B cell (primary cell): ENCODE results near the gene ALG2. TPM values are rescaled to one million over a fixed set of nuclear protein-coding genes. Genes with fewer than 3 reads are reported as not detected.

Source experiments
- ATAC-seq: fragments of 200-7000 bp; cut with Tn5 transposase; one replicate; pipeline ENCODE4 v1.10.0; 2021; ENCODE audit warnings: low read depth, mild to moderate bottlenecking, moderate number of reproducible peaks, moderate library complexity
- CTCF ChIA-PET: fragments of 350-600 bp; sonication (Branson Sonifier 250); formaldehyde crosslinking; loops from one replicate; lab custom pipeline; 2021; ENCODE audit warnings: antibody characterized with exemption, inconsistent platforms; lab: Charles Lee
- POLR2A ChIA-PET: fragments of 350-600 bp; sonication (Branson Sonifier 250); formaldehyde crosslinking; loops from one replicate; lab custom pipeline; 2021; ENCODE audit warnings: antibody characterized with exemption; lab: Charles Lee
- DNase-seq: peaks from one replicate; pipeline ENCODE4 v3.0.0; 2013
- H2AFZ ChIP-seq: 2 replicates; pipeline ENCODE4 v1.6.1; 2012; ENCODE audit warnings: mild to moderate bottlenecking, low read depth, low read length; ENCODE audit not compliant: insufficient read depth, poor library complexity, severe bottlenecking
- H3K27ac ChIP-seq, 2 donors: 1 replicate in 1 of 2; 2 replicates in 1 of 2; pipeline ENCODE4 v1.5.1; 2012 to 2013; ENCODE audit warnings: low read length in 2 of 2, mild to moderate bottlenecking in 2 of 2, moderate library complexity in 1 of 2
- H3K27me3 ChIP-seq, 4 experiments: fragments of 200-600 bp in 1 of 4; sonication (generic) in 1 of 4; replicated peaks in 1 of 4; 1 replicate in 2 of 4; 2 replicates in 2 of 4; pipeline versions ENCODE4 v1.6.1 to v1.7.0; 2013 to 2016; ENCODE audit warnings: low read length in 3 of 4, mild to moderate bottlenecking in 2 of 4, mixed read lengths in 1 of 4, moderate library complexity in 1 of 4; ENCODE audit not compliant: insufficient read depth in 4 of 4, control insufficient read depth in 3 of 4; ENCODE audit errors: control extremely low read depth in 1 of 4
- H3K36me3 ChIP-seq, 2 experiments: replicated peaks in 1 of 2; 1 replicate in 1 of 2; 2 replicates in 1 of 2; pipeline versions ENCODE4 v1.6.1 to v1.7.1; 2013; ENCODE audit warnings: low read length in 1 of 2; ENCODE audit not compliant: insufficient read depth in 2 of 2, control insufficient read depth in 1 of 2; ENCODE audit errors: control extremely low read depth in 1 of 2, extremely low read depth in 1 of 2
- H3K4me1 ChIP-seq, 2 donors: fragments of 200-600 bp in 1 of 2; sonication (generic) in 1 of 2; 1 replicate in 1 of 2; 2 replicates in 1 of 2; pipeline versions ENCODE4 v1.5.1 to v1.6.1; 2013 to 2017; ENCODE audit warnings: low read length in 2 of 2; ENCODE audit not compliant: control insufficient read depth in 2 of 2, insufficient read depth in 2 of 2
- H3K4me2 ChIP-seq: replicated peaks from 2 replicates; pipeline ENCODE3; 2012; ENCODE audit warnings: mild to moderate bottlenecking, low read depth, low read length; ENCODE audit not compliant: poor library complexity, severe bottlenecking
- H3K4me3 ChIP-seq, 5 experiments: fragments of 200-600 bp in 1 of 5; sonication (generic) in 1 of 5; 1 replicate in 3 of 5; 2 replicates in 2 of 5; pipeline versions ENCODE4 v1.5.1 to v1.7.0; 2011 to 2016; ENCODE audit warnings: low read length in 4 of 5, mild to moderate bottlenecking in 4 of 5, low read depth in 2 of 5, control low read depth in 1 of 5, moderate library complexity in 1 of 5; ENCODE audit not compliant: insufficient read depth in 1 of 5; ENCODE audit errors: control extremely low read depth in 1 of 5, extremely low read depth in 1 of 5
- H3K79me2 ChIP-seq: fragments of 200-600 bp; sonication (generic); one replicate; pipeline ENCODE4 v1.6.0; 2016; ENCODE audit warnings: low read length; ENCODE audit not compliant: control insufficient read depth, insufficient read depth
- H3K9ac ChIP-seq: fragments of 200-600 bp; sonication (generic); 2 replicates; pipeline ENCODE4 v1.6.1; 2017; ENCODE audit warnings: mild to moderate bottlenecking, low read length, moderate library complexity
- H3K9me3 ChIP-seq, 3 donors: one replicate each; pipeline versions ENCODE4 v1.6.1 to v1.7.1; 2013; ENCODE audit warnings: low read length in 2 of 3; ENCODE audit not compliant: control insufficient read depth in 2 of 3, insufficient read depth in 1 of 3; ENCODE audit errors: control extremely low read depth in 1 of 3
- H4K20me1 ChIP-seq: 2 replicates; pipeline ENCODE4 v1.6.0; 2012; ENCODE audit warnings: mild to moderate bottlenecking, low read length; ENCODE audit not compliant: insufficient read depth, control insufficient read depth, poor library complexity, severe bottlenecking
- H3K27ac Mint-ChIP-seq: one replicate; pipeline ENCODE4 v1.8.0; 2021; ENCODE audit warnings: mixed read lengths
- H3K27me3 Mint-ChIP-seq: one replicate; pipeline ENCODE4 v1.8.0; 2021; ENCODE audit warnings: mixed read lengths
- H3K4me1 Mint-ChIP-seq: one replicate; pipeline ENCODE4 v1.8.0; 2021; ENCODE audit warnings: mixed read lengths
- H3K4me3 Mint-ChIP-seq: one replicate; pipeline ENCODE4 v1.8.0; 2021; ENCODE audit warnings: mixed read lengths
- H3K9me3 Mint-ChIP-seq: one replicate; pipeline ENCODE4 v1.8.0; 2022; ENCODE audit warnings: mixed read lengths; ENCODE audit not compliant: insufficient read depth
- CTCF ChIP-seq: fragments of 200-600 bp; IDR thresholded peaks from one replicate; pipeline ENCODE4 v1.8.0; 2022; ENCODE audit warnings: antibody characterized with exemption, mild to moderate bottlenecking
- EZH2 ChIP-seq: IDR thresholded peaks from 2 replicates; pipeline ENCODE4 v1.6.1; 2012; ENCODE audit warnings: borderline replicate concordance, low read depth, mild to moderate bottlenecking, moderate library complexity, low read length; ENCODE audit not compliant: insufficient read depth, poor library complexity, severe bottlenecking
- WGBS: methylation state at CpG from one replicate; pipeline ENCODE4 v1.1.5; 2013; ENCODE audit warnings: missing lambda C conversion rate; ENCODE audit not compliant: insufficient coverage; 5-methylcytosine and 5-hydroxymethylcytosine counted together
- intact Hi-C: fragments of 100-400 bp; cut with micrococcal nuclease; formaldehyde crosslinking; loops from one replicate; pipeline ENCODE4 v1.10.0; 2022
- polyA plus RNA-seq: library from polyadenylated mRNA; depleted of rRNA; stranded (reverse); fragments of >200 nt; gene quantifications from 2 replicates; pipeline ENCODE4 v1.2.3, GENCODE V29; 2012
- total RNA-seq, 2 donors: library from RNA; stranded (reverse); fragments of 120-200 nt in 1 of 2; gene quantifications; 1 replicate in 1 of 2; 2 replicates in 1 of 2; pipeline versions ENCODE4 v1.2.3 to v1.2.4, GENCODE V29; 2013 to 2022

Gene ALG2
- total and polyA plus RNA-seq, 2 donors (not counting 1 experiment from before 2014, with no cell fraction given) = 14.3 to 46.3 TPM

GRCh38 chr9:99261923-99262322 is 40.2 kb upstream of the ALG2 start:
- Histone ChIP-seq H3K9me3 (no peaks in the 10 kb centered on the region), H2AFZ (no peak overlapping the region), H3K27me3 (no peaks in the 10 kb centered on the region), H3K4me1 (peaks cover 6 to 17% of the 10 kb centered on the region in 2 donors), H3K79me2 (no peaks in the 10 kb centered on the region), H3K9ac (no peak overlapping the region), H3K4me3 (no peak overlapping the region), H4K20me1 (no peaks in the 10 kb centered on the region), H3K27ac (no peak overlapping the region), H3K4me2 (no peak overlapping the region), H3K36me3 (no peaks in the 10 kb centered on the region)
- H3K4me1 Mint-ChIP-seq = peaks cover 36% of the 10 kb centered on the region
- no peak for TF ChIP-seq EZH2
- no peak for TF ChIP-seq CTCF
- H3K4me3 Mint-ChIP-seq = no peak overlapping the region
- 100% methylated on average over 2 of the region's 2 CpGs for WGBS
- no peak for DNase-seq
- no peaks in the 10 kb centered on the region for H3K9me3 Mint-ChIP-seq
- ChIA-PET CTCF (interaction anchor here (1.6 kb wide), 1 partner anchor 40 kb away, joined by 3 read pairs; the partner anchor contains the start of genes ALG2 and SEC61B), POLR2A (no interaction called here)
- H3K27ac Mint-ChIP-seq = no peak overlapping the region
- H3K27me3 Mint-ChIP-seq = no peaks in the 10 kb centered on the region
- ATAC-seq = no peak
- intact Hi-C loops = loop anchor here (10.0 kb wide), 1 partner anchor 563 kb away; the partner anchor contains the start of gene NR4A3

GRCh38 chr9:99259231-99259918 is 37.6 kb upstream of the ALG2 start:
- peak overlapping the region; percentile 58 for H3K4me2 ChIP-seq
- peaks cover 31% of the 10 kb centered on the region for H3K4me1 Mint-ChIP-seq
- intact Hi-C loops = no loop called here
- no peak overlapping the region for H3K27ac ChIP-seq
- no peaks in the 10 kb centered on the region for H3K27me3 Mint-ChIP-seq
- TF ChIP-seq CTCF (no peak), EZH2 (no peak)
- WGBS = 58% methylated on average over 26 of the region's 27 CpGs
- H3K4me1 ChIP-seq = peaks cover 0 to 9% of the 10 kb centered on the region in 2 donors
- peak overlapping the region; percentile 29 for H3K4me3 Mint-ChIP-seq
- no peaks in the 10 kb centered on the region for H3K27me3 ChIP-seq
- ATAC-seq = peak; percentile 57
- H3K79me2 ChIP-seq = no peaks in the 10 kb centered on the region
- no peaks in the 10 kb centered on the region for H3K36me3 ChIP-seq
- CTCF ChIA-PET = interaction anchor here (0.9 to 3.0 kb wide), 4 partner anchors 9 to 75 kb away, joined by 3 to 14 read pairs (median 3); no protein-coding TSS in a partner anchor
- peak overlapping the region; percentile 16 for H2AFZ ChIP-seq
- H3K4me3 ChIP-seq = peak overlapping the region in 1 of 5 experiments; percentile 17
- POLR2A ChIA-PET = interaction anchor here (1.3 to 1.8 kb wide), 2 partner anchors 25 to 38 kb away, joined by 3 to 5 read pairs; partner anchors contain the start of genes ALG2 and SEC61B
- no peaks in the 10 kb centered on the region for H3K9me3 Mint-ChIP-seq
- H3K27ac Mint-ChIP-seq = peak overlapping the region; percentile 75
- H3K9me3 ChIP-seq = no peaks in the 10 kb centered on the region
- peak; percentile 51 for DNase-seq
- no peaks in the 10 kb centered on the region for H4K20me1 ChIP-seq
- H3K9ac ChIP-seq = no peak overlapping the region
